ENCODE results near the gene TEX48.

Gene TEX48

DNA sequence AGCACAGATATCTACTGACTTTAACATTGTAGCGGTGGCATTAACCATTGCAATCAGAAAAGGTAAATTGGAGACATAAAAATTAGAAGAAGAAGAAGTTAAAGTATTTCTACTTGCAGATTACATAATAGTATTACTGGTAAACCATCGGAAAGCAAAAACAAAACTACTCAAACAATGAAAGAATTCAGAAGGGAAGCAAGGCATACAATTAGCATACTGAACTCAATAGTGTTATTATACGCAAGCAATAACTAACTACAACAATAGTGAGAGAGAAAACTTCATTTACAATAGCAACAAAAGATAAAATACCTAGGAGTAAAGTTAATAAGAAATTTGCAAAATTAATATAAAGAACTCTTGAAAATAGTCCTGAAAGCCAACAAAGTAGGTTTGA, 17.8 kb downstream of the TEX48 start:
- no peak for DNase-seq

DNA sequence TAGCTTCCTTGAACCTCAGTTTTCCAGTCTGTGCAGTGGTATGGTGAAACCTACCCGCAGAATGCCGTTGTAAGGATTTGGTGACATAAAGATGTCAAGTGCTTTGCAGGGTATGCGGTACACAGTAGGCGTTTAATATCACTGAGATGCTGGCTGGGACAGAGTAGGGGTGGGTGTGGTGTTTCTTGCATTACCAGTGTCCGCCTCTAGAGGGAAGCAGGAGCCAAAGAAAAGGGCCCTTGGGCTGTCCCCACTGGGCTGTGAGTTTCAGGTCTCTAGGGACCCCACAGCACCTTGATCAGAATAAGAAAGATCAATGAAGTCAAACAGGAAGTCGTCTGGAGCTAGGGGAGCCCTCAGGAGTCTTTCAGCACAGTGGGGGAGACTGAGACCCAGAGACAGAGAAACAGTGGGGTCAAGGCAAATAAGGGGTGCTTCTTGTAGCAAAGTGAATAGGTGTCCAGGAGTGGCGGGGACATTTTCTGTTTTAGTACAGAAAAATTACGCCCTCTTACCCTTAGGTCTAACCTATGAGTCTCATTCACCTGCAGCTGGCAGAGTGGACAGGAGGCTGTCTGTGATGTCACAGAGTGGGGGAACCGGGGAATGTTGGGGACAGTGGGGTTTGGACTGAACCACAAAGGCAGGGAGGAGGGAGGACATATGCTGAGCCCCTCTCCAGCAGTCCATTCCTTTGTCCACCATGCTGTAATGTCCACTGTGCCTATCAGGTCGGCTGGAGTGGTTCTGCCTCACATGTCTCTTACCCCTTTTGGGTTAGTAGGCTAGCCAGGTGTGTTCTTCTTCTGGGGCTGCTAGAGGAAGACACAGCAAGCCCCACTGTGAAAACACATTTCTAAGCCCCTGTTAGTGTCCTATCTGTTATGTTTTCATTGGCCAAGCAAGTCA, 19.7 kb downstream of the TEX48 start:
- no peak for DNase-seq

DNA sequence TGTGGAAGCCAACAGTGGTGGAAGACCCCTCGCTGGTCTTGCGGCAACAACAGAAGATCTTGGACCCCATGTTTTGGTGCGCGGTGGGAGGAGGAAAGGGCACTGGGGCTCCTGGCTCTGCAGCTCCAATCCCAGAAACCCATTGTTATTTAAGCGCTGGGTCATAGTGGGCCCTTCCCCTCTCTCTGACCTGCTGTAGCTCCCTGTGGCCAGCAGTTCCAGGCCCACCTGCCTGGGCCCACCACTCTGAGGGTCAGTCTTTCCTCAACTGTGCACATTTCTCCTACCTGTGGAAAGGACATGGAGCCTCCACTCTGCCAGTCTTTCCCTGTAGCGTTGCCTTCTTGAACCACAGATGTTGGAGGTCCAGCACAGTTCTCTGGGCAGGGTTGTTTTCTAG, 24.3 kb downstream of the TEX48 start, which contains the start of gene TEX53:
Gene TEX53 (minus strand): TSS at position 101 of the 400 bp plus-strand sequence. CDS start 31 bp downstream, at position 70.
- no peak for DNase-seq

DNA sequence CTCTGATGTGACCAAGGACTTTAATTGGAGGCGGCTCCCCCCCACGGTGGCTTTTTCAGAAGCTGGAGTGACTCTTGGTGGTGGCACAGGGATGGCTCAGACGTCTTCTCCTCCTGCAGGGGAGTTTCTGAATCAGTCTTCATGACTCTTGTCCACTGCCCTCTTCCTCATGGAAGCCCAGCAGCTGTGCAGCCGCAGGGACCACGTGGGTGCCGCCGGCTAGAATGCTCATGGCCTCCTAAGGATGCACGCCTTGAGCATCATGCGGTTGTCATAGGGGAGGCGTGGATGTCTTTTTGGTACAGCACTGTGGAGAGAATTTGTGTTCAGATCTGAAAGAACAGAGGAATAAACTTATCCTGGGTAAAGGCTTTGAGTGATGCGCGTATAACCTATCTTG, 25.7 kb downstream of the TEX48 start:
- DNase-seq, result no peak

DNA sequence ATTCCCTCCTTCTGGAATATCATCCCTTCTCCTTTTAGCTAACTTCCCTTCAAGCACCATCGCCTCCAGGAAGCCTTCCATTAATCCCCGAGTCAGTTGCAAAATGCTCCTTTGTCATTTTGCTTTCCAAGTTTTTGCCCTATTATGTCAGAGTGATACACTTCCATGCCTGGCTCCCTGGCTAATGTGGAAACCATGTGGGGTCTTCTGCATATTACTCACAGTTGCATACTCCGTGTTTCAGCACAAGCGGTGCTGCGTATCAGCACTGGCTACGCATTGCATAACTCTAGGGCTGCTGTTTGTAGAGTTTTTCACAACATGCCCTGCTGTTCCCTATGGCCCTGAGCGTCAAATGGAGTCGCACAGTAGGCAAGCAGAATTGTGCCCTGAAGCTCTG, 26.3 kb downstream of the TEX48 start:
- DNase-seq, result no peak

DNA sequence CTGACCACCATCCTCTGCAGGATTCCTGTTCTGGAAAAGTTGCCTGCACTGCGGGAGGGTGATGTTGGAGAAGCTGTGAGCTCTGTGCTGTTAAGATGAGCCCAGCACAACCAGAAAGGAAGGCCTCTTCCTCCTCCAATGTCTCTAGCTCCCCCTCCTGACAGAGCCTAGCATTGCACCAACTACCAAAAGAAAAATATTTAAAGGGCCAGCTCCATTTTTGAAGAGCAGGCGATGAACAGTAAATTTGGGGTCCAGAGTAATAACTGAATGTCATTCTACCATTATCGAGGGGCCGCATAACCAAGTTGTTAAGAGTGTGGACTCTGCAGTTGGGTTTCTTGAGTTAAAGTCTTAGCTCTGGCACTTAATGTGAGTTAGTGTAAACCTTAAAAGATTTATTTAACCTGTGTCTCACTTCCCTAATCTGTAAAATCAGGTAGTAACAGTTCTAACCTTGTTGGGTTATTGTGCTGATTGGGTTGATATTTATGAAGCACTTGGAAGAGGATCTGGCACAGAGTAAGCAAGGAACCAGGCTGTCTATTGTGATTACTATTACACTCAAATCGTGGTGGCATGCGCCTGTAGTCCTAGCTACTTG, 28.3 kb downstream of the TEX48 start:
- peak; percentile 60 for DNase-seq

DNA sequence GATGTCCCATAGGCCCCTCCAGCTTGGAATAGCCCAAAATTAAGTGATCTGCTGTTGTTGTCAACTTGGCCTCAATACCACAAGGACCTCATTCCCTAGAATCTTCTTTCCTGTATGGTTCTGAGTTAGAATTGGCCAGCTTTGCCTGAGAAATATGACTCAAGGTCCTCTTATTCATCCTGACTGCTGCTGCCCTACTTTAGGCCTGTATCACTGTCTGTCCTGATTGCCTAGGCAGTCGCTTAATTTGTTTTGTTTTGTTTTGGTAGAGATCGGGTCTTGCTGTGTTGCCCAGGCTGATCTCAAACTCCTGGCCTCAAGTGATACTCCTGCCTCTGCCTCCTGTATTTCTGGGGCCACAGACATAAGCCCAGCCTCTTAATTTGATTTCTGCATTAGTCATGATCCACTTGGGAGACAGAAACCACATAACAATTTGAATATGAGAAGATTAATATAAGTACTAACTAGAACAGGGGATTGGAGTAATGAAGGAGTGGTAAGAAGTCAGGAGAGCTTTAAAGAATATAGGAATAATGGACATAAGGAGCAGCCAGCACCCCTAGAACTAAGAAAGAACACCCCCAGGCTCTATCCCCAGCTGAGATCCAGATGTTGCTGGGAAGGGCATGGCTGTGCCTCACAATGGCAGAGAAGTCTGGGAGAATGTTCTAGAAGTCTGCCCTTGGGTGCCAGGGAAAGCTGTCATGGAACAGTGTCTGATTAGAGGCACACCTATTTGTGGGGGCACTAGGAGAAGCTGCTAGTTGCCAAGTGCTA, 29.0 kb downstream of the TEX48 start:
- DNase-seq, result no peak

DNA sequence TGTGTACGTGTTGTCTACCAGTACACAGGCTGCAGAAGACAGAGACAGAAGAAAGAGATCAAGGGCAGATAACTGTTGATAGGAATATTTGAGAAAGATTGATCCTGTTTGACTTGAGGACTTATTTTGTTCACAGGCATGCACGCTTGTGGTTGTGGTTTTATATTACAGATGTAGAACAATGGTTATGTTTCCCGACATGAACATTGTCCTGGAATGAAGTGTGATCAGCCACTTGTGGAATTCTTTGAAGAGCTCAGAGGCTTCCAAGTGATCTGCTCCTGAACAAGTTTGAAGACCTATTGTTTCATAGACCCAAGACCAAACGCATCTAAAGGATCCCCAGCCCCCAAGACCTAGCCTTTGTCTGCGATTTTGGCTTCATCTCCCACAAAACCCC, 38.1 kb downstream of the TEX48 start:
- no peak for DNase-seq

DNA sequence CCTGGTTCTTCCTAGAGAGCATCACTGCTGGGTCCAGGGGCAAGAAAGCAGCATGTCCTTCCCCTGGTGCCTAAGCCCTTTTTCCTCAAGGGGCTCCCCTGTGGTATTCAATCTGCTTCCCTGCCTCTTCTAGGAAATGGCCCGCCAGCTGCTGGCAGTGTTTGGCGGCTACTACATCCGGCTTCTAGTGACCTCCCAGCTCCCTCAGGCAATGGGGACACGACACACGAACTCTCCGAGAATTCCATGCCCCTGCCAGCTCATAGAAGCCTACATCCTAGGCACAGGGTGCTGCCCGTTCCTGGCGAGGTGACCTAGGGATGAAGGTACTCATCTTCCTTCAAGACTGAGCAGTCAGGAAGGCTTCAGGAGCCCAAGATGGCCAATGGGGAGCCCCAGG, 39.0 kb downstream of the TEX48 start:
- no peak for DNase-seq

DNA sequence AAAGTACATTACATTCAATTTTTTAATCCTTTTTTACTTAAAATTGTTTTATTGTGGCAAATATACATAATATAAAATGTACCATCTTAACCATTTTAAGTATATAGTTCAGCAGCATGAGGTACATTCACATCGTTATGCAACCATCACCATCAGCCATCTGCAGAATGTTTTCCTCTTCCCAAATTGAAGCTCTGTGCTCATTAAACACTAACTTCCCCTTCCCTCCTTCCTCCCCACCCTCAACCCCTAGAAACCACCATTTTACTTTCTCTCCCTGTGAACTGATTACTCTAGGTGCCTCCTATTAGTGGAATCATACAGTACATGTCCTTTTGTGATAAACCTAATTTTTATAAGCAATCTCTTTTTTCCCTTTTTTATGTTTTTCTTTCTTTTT, 40.0 kb downstream of the TEX48 start:
- no peak for DNase-seq

DNA sequence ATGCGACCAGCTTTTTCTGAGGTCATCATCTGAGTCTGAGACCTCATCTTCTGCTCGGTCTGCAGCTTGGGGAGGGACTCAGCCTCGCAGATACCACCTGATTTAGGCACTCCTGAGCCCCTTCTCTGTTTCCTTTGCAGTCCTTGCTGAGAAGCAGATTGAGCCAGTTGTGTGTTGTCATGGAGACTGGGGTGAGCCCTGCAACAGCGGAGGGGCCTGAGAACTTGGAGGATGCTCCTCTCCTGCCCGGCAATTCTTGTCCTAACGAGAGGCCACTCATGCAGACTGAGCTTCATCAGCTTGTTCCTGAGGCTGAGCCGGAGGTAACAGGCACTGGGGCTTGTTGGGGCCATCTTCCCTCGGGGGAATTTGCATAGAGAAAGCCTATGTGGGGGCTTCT, 43.6 kb downstream of the TEX48 start:
- DNase-seq, result no peak

DNA sequence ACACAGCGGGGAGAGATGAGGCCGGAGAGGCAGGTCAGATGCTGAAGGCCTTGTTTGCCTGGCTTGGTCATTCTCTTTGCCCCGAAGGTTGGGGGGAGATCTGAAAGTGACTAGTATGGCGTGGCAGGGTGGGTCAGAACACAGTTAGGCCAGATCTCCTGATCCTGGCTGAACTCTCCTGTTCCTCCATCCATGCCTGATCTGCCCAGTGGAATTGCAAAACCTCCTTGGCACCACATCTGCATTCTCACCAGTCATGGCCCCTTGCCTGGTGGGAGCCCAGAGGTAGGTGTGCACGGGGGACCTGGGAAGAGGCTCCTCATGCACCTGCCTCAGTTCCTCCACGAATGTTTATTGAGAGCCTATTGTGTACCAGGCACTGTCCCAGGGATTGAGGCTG, 47.6 kb downstream of the TEX48 start:
- DNase-seq, result no peak

DNA sequence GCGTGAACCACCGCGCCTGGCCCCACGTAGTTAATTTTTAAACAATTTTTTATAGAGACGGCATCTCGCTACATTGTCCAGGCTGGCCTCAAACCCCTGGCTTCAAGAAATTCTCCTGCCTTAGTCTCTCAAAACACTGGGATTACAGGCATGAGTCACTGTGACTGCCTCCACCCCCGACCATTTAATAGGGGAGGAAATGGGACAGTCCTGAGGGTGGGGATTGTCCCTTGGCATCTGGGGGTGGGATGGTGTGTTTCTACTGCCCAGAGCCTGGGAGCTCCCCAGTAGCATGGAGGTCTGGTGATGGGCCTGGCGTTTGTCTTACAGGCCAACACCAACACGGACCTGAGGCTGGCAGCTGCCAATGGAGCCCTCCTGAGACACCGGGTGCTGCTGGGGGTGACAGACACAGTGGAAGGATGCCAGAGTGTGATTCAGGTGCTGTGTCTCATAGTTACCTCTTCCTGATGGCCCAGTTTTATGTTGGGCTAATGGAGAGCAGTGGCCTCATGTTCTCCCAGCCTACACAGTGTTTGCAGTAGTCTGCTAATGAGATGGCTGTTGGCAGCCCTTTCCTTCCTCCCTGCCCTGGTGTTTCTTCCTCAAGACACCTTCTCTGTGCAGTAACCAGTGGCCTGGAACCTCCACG, 48.4 kb downstream of the TEX48 start:
- DNase-seq, result no peak

DNA sequence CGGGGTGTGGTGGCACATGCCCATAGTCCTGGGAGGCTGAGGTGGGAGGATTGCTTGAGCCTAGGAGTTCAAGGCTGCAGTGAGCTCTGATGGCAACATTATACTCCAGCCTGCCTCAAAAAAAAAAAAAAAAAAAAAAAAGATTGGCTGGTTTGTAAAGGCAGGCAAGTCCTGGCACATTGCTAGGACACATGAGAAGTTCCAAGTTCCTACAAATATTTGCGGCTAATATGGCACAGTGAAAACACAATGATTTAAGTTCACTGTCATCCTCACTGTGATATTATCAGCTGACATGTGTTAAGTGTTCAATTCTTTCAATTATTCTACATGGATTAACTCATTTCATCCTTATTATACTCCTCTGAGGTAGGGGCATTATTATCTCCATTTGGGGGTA, 50.8 kb downstream of the TEX48 start:
- DNase-seq, result no peak

DNA sequence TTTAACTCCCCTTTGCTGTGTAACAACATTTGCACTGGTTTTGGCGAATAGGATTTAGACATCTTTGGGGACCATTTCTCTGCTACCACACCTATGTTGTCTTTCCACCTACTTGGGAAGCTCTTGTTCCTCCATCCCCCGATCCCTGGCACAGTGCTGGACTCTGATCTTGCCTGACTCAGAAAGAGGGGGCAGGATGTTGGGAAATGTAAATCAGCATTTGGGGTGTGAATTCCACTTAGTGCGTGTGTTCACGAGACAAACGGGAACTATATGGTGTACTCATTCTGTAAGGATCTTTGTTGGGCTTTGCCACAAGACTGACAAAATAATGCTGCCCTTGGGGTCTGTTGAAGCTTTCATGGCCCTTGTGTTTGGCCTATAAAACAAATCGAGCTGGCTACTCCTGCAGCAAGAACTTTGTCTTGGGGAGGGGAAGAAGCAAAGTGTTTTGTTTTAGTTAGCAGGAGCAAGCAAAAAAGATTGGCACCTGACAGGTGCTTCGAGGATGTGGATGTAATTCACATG, 52.4 kb downstream of the TEX48 start:
- no peak for DNase-seq

DNA sequence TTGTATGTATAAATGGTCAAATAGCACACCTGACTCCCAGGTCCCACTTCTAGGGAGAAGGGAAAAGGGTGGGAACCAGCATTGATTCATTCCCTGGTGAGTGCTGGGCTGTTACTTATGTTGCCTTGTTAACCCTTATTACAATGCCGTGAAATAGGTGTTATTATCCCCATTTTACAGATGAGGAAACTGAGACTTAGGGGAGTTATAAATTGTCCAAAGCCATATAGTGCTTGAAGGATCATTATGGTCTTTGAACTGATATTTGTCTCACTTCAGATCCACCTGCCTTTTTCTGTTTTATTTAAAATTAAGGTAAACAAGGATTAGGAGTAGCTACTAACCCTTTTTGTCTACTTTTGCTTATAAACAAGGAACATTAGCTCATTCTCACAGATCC, 54.4 kb downstream of the TEX48 start:
- DNase-seq, result no peak

DNA sequence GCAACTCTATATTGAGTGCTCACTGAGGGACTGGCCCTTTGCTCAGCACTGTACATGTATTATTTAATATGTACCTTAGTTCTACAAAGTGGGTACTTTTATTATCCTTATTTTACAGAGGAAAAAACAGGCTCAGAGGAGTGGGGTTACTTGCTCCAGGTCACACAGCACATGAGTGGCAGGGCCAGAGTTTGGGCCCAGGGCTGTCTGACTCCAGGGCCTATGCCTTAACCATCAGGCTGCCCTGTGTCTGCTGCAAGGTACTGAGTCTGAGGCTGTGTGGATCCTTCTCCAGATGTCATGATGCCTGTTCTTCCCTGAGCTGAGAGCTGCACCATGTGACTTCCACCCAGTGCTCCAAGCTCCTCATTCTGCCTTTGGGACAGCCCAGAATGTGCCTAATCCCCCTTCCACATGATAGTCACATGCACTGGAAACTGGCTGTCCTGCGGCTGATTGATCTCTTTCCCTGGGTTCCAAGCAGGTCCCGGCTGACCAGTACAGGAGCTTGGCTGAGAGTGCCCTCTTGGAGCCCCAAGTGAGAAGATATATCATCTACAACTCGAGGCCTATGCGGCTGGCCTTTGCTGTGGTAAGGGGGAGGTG, 55.5 kb downstream of the TEX48 start:
- no peak for DNase-seq

DNA sequence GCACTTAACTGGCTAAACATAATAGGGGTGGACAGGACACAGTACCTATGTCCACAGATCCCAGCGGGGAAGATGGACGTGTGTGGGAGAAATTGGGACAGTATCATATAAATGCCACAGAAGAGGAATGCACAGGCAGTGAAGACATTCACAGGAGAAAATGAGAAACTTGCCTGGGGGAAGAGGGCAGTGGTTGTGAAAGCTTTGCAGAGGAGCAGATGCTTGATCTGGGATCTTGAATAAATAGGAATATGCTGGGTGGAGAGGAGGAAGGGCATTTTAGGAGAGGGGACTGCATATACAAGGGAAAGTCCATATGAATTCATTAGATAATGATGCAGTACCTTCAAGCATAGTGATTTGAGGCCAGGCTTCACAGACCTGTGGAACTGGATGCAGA, 57.3 kb downstream of the TEX48 start:
- no peak for DNase-seq

DNA sequence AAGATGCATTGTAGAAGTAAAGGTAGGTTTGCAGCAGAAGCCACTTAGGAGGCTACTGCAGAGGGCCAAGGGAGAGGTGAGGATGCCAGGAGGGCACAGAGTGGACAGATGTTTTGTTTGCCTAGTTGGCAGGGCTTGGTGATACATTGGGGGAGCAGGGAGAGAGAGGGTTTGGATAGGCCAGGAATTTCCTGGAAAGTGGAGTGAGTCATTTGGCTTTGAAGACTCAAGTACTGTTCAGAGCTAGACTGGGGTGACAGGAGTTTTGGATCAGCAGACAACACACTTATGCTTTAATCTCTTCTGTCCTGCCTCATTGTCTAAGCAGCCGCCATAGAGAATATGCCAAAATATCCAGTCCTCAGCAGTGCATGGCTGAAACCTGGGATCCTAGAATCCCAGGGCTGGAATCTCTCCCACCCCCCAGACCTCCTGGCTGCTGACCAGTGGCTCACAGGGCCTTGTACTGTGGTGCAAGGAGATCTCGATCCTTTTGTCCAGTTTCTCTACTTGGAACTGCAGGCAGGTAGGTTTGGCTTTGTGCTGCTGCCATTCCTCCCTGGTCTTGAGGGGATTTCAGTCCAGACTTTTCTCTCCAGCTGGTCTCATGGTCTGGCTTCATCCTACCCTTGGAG, 59.9 kb downstream of the TEX48 start:
- DNase-seq, result no peak

DNA sequence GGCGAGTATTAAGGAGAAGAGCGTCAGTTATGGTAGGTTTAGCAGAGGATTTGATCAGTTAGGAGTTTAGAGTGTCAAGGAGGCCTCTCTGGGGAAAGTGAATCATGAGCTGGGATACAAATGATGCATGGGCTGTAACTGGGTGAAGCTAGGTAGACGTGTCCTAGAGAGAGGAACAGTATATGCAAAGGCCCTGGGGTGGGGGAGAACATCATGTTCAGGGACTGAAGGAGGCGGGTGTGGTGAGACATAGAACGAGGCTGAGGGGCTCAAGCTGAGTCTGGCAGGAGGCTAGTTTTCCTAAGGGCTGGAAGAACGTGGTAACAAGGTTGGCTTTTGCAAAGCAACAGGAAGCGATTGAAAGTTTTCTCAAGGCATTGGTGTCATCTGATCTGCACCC, 60.4 kb downstream of the TEX48 start:
- DNase-seq, result no peak

DNA sequence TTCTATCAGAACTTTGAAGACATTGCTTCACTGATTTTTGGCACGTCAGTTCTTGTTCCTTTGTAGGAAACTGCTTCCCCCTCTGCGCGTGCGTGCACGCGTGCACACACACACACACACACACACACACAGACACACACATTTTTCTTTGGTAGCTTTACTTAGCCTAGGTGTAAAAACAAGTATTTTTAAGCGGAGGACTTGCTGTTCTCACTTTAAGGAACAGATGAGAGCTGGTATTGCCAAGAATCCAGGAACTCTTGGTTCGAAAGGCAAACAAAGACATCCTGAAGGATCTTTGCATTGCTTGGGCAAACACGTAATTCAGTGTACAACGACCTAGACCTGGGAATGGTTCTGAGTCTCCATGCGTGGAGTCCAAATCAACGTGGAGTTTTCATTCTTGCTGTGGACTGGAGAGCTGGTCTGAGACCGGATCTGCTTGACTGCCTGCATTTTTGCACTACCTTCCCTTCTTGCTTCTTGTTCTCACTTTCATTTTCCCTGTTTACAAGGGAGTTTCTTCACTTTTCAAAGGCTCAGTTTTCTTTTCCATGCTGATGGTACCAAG, 62.7 kb downstream of the TEX48 start:
- no peak for DNase-seq
